ENCODE data around the gene AKAP10. TPM values are rescaled to one million over a fixed set of nuclear protein-coding genes. Genes with fewer than 3 reads are reported as not detected.

The AKAP10 gene
- total RNA-seq, 1 experiment from 2014 or later: 20.2 TPM

DNA sequence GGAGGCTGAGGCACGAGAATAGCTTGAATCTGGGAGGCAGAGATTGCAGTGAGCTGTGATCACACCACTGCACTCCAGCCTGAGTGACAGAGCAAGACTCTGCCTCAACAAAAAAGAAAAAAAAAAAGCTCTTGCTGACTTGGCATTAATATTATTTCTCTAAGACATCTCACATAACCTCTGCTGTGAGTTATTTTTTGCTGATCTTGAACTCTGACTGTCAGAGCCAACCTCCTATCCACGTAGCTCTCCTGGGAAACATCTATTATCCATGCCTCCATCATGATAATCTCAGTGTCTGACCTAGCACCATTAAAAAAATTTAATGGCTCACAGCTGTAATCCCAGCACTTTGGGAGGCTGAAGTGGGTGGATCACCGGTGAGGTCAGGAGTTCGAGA, 97.2 kb downstream of the AKAP10 start:
- Mint-ChIP-seq H3K4me1 (no peaks in the 10 kb centered on the region), H3K27me3 (ENCODE audit: low read depth) (peaks cover 2% of the 10 kb centered on the region; the same call in 1 of the 2 replicates), H3K27ac (no peak overlapping the region), H3K9me3 (no peaks in the 10 kb centered on the region), H3K4me3 (no peak overlapping the region), H3K36me3 (ENCODE audit: insufficient read depth in 1 of 3, low read depth in 3 of 3) (no peaks in the 10 kb centered on the region)
- no peak overlapping the region for H3K14ac ChIP-seq (ENCODE audit: insufficient read depth, low read length)
- no peak overlapping the region for H2BK15ac ChIP-seq (ENCODE audit: low read depth, low read length)
- no peak overlapping the region for H2AK5ac ChIP-seq (ENCODE audit: insufficient read length, low read length)
- H2BK20ac ChIP-seq (ENCODE audit: low read depth, low read length, poor library complexity, severe bottlenecking): no peak overlapping the region
- WGBS (ENCODE audit: extremely low coverage, insufficient read length, low lambda C conversion rate): no CpG with 5 or more reads among the region's 4 CpGs
- no peak overlapping the region for H3K18ac ChIP-seq (ENCODE audit: insufficient read length, low read depth, low read length)
- no peak for DNase-seq
- no peaks in the 10 kb centered on the region for H3K79me1 ChIP-seq (ENCODE audit: insufficient read depth, low read depth, low read length, poor library complexity, severe bottlenecking)
- H3K23me2 ChIP-seq (ENCODE audit: insufficient read length, low read depth, low read length, poor library complexity, severe bottlenecking): no peaks in the 10 kb centered on the region
- TF ChIP-seq, protein P1, sequence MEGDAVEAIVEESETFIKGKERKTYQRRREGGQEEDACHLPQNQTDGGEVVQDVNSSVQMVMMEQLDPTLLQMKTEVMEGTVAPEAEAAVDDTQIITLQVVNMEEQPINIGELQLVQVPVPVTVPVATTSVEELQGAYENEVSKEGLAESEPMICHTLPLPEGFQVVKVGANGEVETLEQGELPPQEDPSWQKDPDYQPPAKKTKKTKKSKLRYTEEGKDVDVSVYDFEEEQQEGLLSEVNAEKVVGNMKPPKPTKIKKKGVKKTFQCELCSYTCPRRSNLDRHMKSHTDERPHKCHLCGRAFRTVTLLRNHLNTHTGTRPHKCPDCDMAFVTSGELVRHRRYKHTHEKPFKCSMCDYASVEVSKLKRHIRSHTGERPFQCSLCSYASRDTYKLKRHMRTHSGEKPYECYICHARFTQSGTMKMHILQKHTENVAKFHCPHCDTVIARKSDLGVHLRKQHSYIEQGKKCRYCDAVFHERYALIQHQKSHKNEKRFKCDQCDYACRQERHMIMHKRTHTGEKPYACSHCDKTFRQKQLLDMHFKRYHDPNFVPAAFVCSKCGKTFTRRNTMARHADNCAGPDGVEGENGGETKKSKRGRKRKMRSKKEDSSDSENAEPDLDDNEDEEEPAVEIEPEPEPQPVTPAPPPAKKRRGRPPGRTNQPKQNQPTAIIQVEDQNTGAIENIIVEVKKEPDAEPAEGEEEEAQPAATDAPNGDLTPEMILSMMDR (conservative IDR thresholded peaks at IDR 0.05): no peak
- no peaks in the 10 kb centered on the region for H3K79me2 ChIP-seq (ENCODE audit: insufficient read depth, low read length)
- H3K27ac ChIP-seq (ENCODE audit: insufficient read length, low read depth, low read length): no peak overlapping the region
- H3K23ac ChIP-seq (ENCODE audit: insufficient read length, low read depth, low read length): no peak overlapping the region
- no peak overlapping the region for H2BK5ac ChIP-seq (ENCODE audit: insufficient read length, low read length)
- no peak overlapping the region for H3K9ac ChIP-seq (ENCODE audit: extremely low read depth, insufficient read length, low read length)
- no peak overlapping the region for H3T11ph ChIP-seq (ENCODE audit: low read length)
- H2AFZ ChIP-seq (ENCODE audit: low read length): no peak overlapping the region
- no peak overlapping the region for H2BK12ac ChIP-seq (ENCODE audit: insufficient read length, low read depth, low read length)
- H3K9me3 ChIP-seq (ENCODE audit: control insufficient read depth, low read depth, low read length): no peaks in the 10 kb centered on the region
- no peak overlapping the region for H3K4me2 ChIP-seq (ENCODE audit: insufficient read depth, insufficient read length, low read length)
- H3K4me1 ChIP-seq (ENCODE audit: insufficient read depth, low read length): no peaks in the 10 kb centered on the region
- H4K8ac ChIP-seq (replicated peaks; ENCODE audit: insufficient read length, low read depth, low read length): no peak overlapping the region
- H2BK120ac ChIP-seq (ENCODE audit: low read depth, low read length, poor library complexity, severe bottlenecking): no peak overlapping the region
- no peaks in the 10 kb centered on the region for H3K27me3 ChIP-seq (ENCODE audit: insufficient read depth, low read length)
- no peak overlapping the region for H4K91ac ChIP-seq (ENCODE audit: insufficient read length, low read depth, low read length)
- no peak overlapping the region for H3K4ac ChIP-seq (ENCODE audit: low read depth, low read length)
- no peaks in the 10 kb centered on the region for H4K20me1 ChIP-seq (ENCODE audit: control insufficient read depth, insufficient read depth, insufficient read length)
- H4K5ac ChIP-seq (ENCODE audit: insufficient read length, low read depth, low read length): no peak overlapping the region
- no peak overlapping the region for H3K56ac ChIP-seq (ENCODE audit: insufficient read length, low read depth, low read length)
